NCI-H446 treated with DMSO at 0.1 percent for 48 hours (cell line): ENCODE data around the gene FOXF2.

Experiments
- DNase-seq: peaks from one replicate; lab custom pipeline; 2025; lab: John Stamatoyannopoulos, UW

FOXF2 gene

GRCh38 chr6:1407499-1407990, 18.2 kb downstream of the FOXF2 start:
- no peak for DNase-seq

- DNase-seq = no peak
Observed at GRCh38 chr6:1409774-1410465, 20.5 kb downstream of the FOXF2 start.

- DNase-seq = no peak
Observed at GRCh38 chr6:1412901-1413300, 23.5 kb downstream of the FOXF2 start.

- no peak for DNase-seq
Observed at GRCh38 chr6:1415416-1416063, 26.2 kb downstream of the FOXF2 start.

- no peak for DNase-seq
Observed at GRCh38 chr6:1416191-1416760, 26.9 kb downstream of the FOXF2 start.

- no peak for DNase-seq
Observed at GRCh38 chr6:1416820-1417219, 27.4 kb downstream of the FOXF2 start.

GRCh38 chr6:1417718-1418117, 28.3 kb downstream of the FOXF2 start:
- DNase-seq = no peak

- DNase-seq = no peak
Observed at GRCh38 chr6:1418471-1419191, 29.3 kb downstream of the FOXF2 start.

GRCh38 chr6:1420382-1420781, 31.0 kb downstream of the FOXF2 start:
- no peak for DNase-seq

- no peak for DNase-seq
Observed at GRCh38 chr6:1422290-1422689, 32.9 kb downstream of the FOXF2 start.

GRCh38 chr6:1423578-1423977, 34.2 kb downstream of the FOXF2 start:
- DNase-seq = no peak

GRCh38 chr6:1424306-1424927, 35.0 kb downstream of the FOXF2 start:
- no peak for DNase-seq

GRCh38 chr6:1426416-1426815, 37.0 kb downstream of the FOXF2 start:
- DNase-seq = no peak

GRCh38 chr6:1435806-1436205, 46.4 kb downstream of the FOXF2 start:
- no peak for DNase-seq

GRCh38 chr6:1436334-1437306, 47.2 kb downstream of the FOXF2 start:
- DNase-seq = no peak

GRCh38 chr6:1437553-1438406, 48.4 kb downstream of the FOXF2 start:
- DNase-seq = no peak

GRCh38 chr6:1438471-1438881, 49.1 kb downstream of the FOXF2 start:
- DNase-seq = no peak

- no peak for DNase-seq
Observed at GRCh38 chr6:1439349-1439748, 50.0 kb downstream of the FOXF2 start.

- no peak for DNase-seq
Observed at GRCh38 chr6:1442929-1443328, 53.6 kb downstream of the FOXF2 start.
